ENCODE data around the gene ZBTB16. TPM values are rescaled to one million over a fixed set of nuclear protein-coding genes. Genes with fewer than 3 reads are reported as not detected.

ZBTB16 gene
- polyA plus RNA-seq, 1 donor from 2014 or later: 0.45 TPM

DNA sequence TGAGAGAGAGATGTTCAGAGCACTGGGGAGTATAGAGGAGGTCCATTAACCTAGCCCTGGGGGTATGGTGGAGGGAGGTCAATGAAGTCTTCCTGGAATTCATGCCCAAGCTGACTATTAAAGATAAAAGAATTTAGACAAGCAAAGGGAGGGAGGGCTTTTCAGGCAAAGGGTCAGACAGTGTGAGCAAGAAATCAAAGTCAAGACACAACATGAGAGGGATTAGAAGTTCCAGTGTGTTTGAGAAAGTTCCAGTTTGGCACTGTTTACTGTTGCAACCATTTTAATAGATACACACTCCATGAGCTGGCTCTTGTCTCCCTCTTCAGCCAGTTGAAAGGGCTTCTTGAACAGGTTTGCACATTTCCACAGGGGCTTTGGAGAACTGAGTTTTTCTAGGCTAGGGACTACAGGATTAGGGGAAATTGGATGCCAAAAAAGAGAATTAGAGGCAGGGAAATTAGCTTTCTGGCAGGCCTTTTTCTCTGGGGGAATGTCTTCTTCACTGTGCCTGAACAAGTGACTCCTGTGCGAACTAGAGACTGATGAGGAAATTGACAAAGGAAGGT, 222.0 kb downstream of the ZBTB16 start:
- no peak overlapping the region for H2AFZ ChIP-seq (ENCODE audit: low read depth, low read length)
- H3K27me3 ChIP-seq (ENCODE audit: insufficient read depth, low read depth, low read length): no peaks in the 10 kb centered on the region
- TF ChIP-seq MXI1 (conservative IDR thresholded peaks at IDR 0.05; ENCODE audit: poor library complexity, severe bottlenecking) (no peak), EZH2 (IDR thresholded peaks at IDR 0.05; ENCODE audit: borderline replicate concordance, insufficient read depth, low read length, poor library complexity, severe bottlenecking) (no peak), REST (IDR thresholded peaks at IDR 0.05; ENCODE audit: borderline replicate concordance) (no peak), EP300 (conservative IDR thresholded peaks at IDR 0.05; ENCODE audit: poor library complexity, severe bottlenecking) (no peak), SMC3 (conservative IDR thresholded peaks at IDR 0.05; ENCODE audit: poor library complexity) (no peak), TAF1 (IDR thresholded peaks at IDR 0.05; ENCODE audit: low read depth) (no peak), RAD21 (conservative IDR thresholded peaks at IDR 0.05) (no peak), POLR2AphosphoS5 (IDR thresholded peaks at IDR 0.05) (no peak)
- TF ChIP-seq, protein P1, sequence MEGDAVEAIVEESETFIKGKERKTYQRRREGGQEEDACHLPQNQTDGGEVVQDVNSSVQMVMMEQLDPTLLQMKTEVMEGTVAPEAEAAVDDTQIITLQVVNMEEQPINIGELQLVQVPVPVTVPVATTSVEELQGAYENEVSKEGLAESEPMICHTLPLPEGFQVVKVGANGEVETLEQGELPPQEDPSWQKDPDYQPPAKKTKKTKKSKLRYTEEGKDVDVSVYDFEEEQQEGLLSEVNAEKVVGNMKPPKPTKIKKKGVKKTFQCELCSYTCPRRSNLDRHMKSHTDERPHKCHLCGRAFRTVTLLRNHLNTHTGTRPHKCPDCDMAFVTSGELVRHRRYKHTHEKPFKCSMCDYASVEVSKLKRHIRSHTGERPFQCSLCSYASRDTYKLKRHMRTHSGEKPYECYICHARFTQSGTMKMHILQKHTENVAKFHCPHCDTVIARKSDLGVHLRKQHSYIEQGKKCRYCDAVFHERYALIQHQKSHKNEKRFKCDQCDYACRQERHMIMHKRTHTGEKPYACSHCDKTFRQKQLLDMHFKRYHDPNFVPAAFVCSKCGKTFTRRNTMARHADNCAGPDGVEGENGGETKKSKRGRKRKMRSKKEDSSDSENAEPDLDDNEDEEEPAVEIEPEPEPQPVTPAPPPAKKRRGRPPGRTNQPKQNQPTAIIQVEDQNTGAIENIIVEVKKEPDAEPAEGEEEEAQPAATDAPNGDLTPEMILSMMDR (IDR thresholded peaks at IDR 0.05; ENCODE audit: poor library complexity, severe bottlenecking): no peak
- H3K4me2 ChIP-seq (ENCODE audit: low read length): no peak overlapping the region
- H3K9ac ChIP-seq (ENCODE audit: low read length): no peak overlapping the region
- no peaks in the 10 kb centered on the region for H4K20me1 ChIP-seq (ENCODE audit: insufficient read depth)
- no peaks in the 10 kb centered on the region for H3F3A ChIP-seq (ENCODE audit: insufficient read depth, low read length, poor library complexity, severe bottlenecking)
- no peaks in the 10 kb centered on the region for H3K36me3 ChIP-seq (ENCODE audit: insufficient read depth, low read length)
- H3K9me2 ChIP-seq (ENCODE audit: insufficient read depth, low read length): no peaks in the 10 kb centered on the region
- no peaks in the 10 kb centered on the region for H3K79me2 ChIP-seq (replicated peaks; ENCODE audit: insufficient read depth, low read length)
- no peak overlapping the region for H3K27ac ChIP-seq (ENCODE audit: low read length)
- H3K9me3 ChIP-seq (ENCODE audit: low read length): no peaks in the 10 kb centered on the region
- no peak overlapping the region for H3K4me3 ChIP-seq (ENCODE audit: low read length)

GRCh38 chr11:114282488-114282887, 223.0 kb downstream of the ZBTB16 start:
- Histone ChIP-seq H3K36me3 (ENCODE audit: insufficient read depth, low read length) (no peaks in the 10 kb centered on the region), H2AFZ (ENCODE audit: low read depth, low read length) (no peak overlapping the region), H3K9ac (ENCODE audit: low read length) (no peak overlapping the region), H4K20me1 (ENCODE audit: insufficient read depth) (no peaks in the 10 kb centered on the region), H3K4me3 (ENCODE audit: low read length) (no peak overlapping the region), H3K27ac (ENCODE audit: low read length) (no peak overlapping the region), H3K9me2 (ENCODE audit: insufficient read depth, low read length) (no peaks in the 10 kb centered on the region), H3K27me3 (ENCODE audit: insufficient read depth, low read depth, low read length) (no peaks in the 10 kb centered on the region), H3K4me2 (ENCODE audit: low read length) (no peak overlapping the region), H3F3A (ENCODE audit: insufficient read depth, low read length, poor library complexity, severe bottlenecking) (no peaks in the 10 kb centered on the region), H3K9me3 (ENCODE audit: low read length) (no peaks in the 10 kb centered on the region), H3K79me2 (replicated peaks; ENCODE audit: insufficient read depth, low read length) (no peaks in the 10 kb centered on the region)
- TF ChIP-seq EP300 (conservative IDR thresholded peaks at IDR 0.05; ENCODE audit: poor library complexity, severe bottlenecking): no peak
- no peak for TF ChIP-seq SMC3 (conservative IDR thresholded peaks at IDR 0.05; ENCODE audit: poor library complexity)
- TF ChIP-seq REST (IDR thresholded peaks at IDR 0.05; ENCODE audit: borderline replicate concordance): no peak
- TF ChIP-seq TAF1 (IDR thresholded peaks at IDR 0.05; ENCODE audit: low read depth): no peak
- no peak for TF ChIP-seq RAD21 (conservative IDR thresholded peaks at IDR 0.05)
- TF ChIP-seq POLR2AphosphoS5 (IDR thresholded peaks at IDR 0.05): no peak
- TF ChIP-seq EZH2 (IDR thresholded peaks at IDR 0.05; ENCODE audit: borderline replicate concordance, insufficient read depth, low read length, poor library complexity, severe bottlenecking): no peak
- TF ChIP-seq, protein P1 (IDR thresholded peaks at IDR 0.05; ENCODE audit: poor library complexity, severe bottlenecking): no peak
- no peak for TF ChIP-seq MXI1 (conservative IDR thresholded peaks at IDR 0.05; ENCODE audit: poor library complexity, severe bottlenecking)
